Muscle of arm (tissue), 12 donors: Measurements from ENCODE around the gene ATP13A5. TPM values are rescaled to one million over a fixed set of nuclear protein-coding genes. Genes with fewer than 3 reads are reported as not detected.
A peak's percentile ranks its signal among the peaks of the same experiment; 100 is the strongest.

ENCODE experiments used
- DNase-seq: peaks from one replicate; pipeline ENCODE4 v3.0.0-alpha.2; 2013
- polyA plus RNA-seq, 12 donors: library from polyadenylated mRNA; unstranded; fragments of 120-200 nt; gene quantifications; one replicate each; pipeline ENCODE4 v1.2.1, GENCODE V29; 2013; ENCODE audit not compliant: insufficient read length in 12 of 12

Gene ATP13A5
- polyA plus RNA-seq, 12 donors = 0.17 to 1.8 (median 0.56) TPM; not detected in 2

GRCh38 chr3:193262707-193263106, 115.8 kb downstream of the ATP13A5 start:
- no peak for DNase-seq

GRCh38 chr3:193261970-193262369, 116.6 kb downstream of the ATP13A5 start:
- DNase-seq = no peak

- DNase-seq = no peak
Measured at GRCh38 chr3:193253986-193254660, 124.4 kb downstream of the ATP13A5 start.

GRCh38 chr3:193250492-193250891, 128.1 kb downstream of the ATP13A5 start:
- no peak for DNase-seq

GRCh38 chr3:193248848-193249468, 129.6 kb downstream of the ATP13A5 start:
- DNase-seq = no peak

- DNase-seq = no peak
Measured at GRCh38 chr3:193243571-193243970, 135.0 kb downstream of the ATP13A5 start.

- peak; percentile 56 for DNase-seq
Measured at GRCh38 chr3:193241716-193242115, 136.8 kb downstream of the ATP13A5 start.

GRCh38 chr3:193240850-193241706, 137.5 kb downstream of the ATP13A5 start, which contains the start of gene PLAAT1:
Gene PLAAT1 (plus strand): TSS chr3:193241222. CDS start chr3:193255651, 14,429 bp downstream.
- peak; percentile 45 for DNase-seq

GRCh38 chr3:193240436-193240849, 138.1 kb downstream of the ATP13A5 start:
- DNase-seq = peak; percentile 31

GRCh38 chr3:193237030-193237429, 141.5 kb downstream of the ATP13A5 start:
- DNase-seq = no peak

GRCh38 chr3:193236599-193236998, 142.0 kb downstream of the ATP13A5 start:
- no peak for DNase-seq

- DNase-seq = no peak
Measured at GRCh38 chr3:193231201-193231600, 147.4 kb downstream of the ATP13A5 start.

GRCh38 chr3:193230610-193231009, 147.9 kb downstream of the ATP13A5 start:
- no peak for DNase-seq

- no peak for DNase-seq
Measured at GRCh38 chr3:193229851-193230420, 148.6 kb downstream of the ATP13A5 start.

GRCh38 chr3:193228206-193228605, 150.3 kb downstream of the ATP13A5 start:
- no peak for DNase-seq

GRCh38 chr3:193225302-193226125, 153.0 kb downstream of the ATP13A5 start:
- no peak for DNase-seq

Other genes starting within 250 kb of the ATP13A5 start
- 10 to 100 TPM in 11 of 12 donors, not detected in 1; 11.7 to 29.1 (median 23.7) TPM for gene PLAAT1, start 137.5 kb downstream of the ATP13A5 start, polyA plus RNA-seq
- 10 to 100 TPM in 1 of 12 donors, 1 to 10 TPM in 7, under 1 TPM in 3, not detected in 1; 0.27 to 12.3 (median 1.5) TPM for gene ATP13A4, start 176.1 kb upstream of the ATP13A5 start, polyA plus RNA-seq
- 10 to 100 TPM in 11 of 12 donors, not detected in 1; 39.8 to 60.7 (median 52.1) TPM for gene OPA1, start 214.5 kb upstream of the ATP13A5 start, polyA plus RNA-seq